Activated CD4-positive, alpha-beta T cell treated with anti-CD3 and anti-CD28 coated beads, Interleukin-2, Interleukin-6, amounts not matched to agents 100 ng/mL and 50 ng/mL, durations not matched to agents 16 hours and 8 hours (primary cell): ENCODE data around the gene VDAC1.
"Not testable (repeated sequence)": the region's sequence is repeated elsewhere in the genome, so short reads cannot be mapped to it uniquely, and the experiment has no call there.

Experiments
- DNase-seq: peaks from one replicate; pipeline ENCODE4 v3.0.0-alpha.2; 2020

The VDAC1 gene

GRCh38 chr5:133938039-133938821, 66.5 kb downstream of the VDAC1 start:
- no peak for DNase-seq

- not testable (repeated sequence) for DNase-seq
Observed at GRCh38 chr5:133937628-133938027, 67.1 kb downstream of the VDAC1 start.

- DNase-seq = no peak
Observed at GRCh38 chr5:133936651-133937015, 68.1 kb downstream of the VDAC1 start.

- not testable (repeated sequence) for DNase-seq
Observed at GRCh38 chr5:133935991-133936650, 68.7 kb downstream of the VDAC1 start.

- DNase-seq = no peak
Observed at GRCh38 chr5:133935667-133935940, 69.2 kb downstream of the VDAC1 start.

GRCh38 chr5:133934822-133935666, 69.7 kb downstream of the VDAC1 start:
- no peak for DNase-seq

GRCh38 chr5:133934311-133934710, 70.5 kb downstream of the VDAC1 start:
- DNase-seq = no peak

GRCh38 chr5:133933670-133934295, 71.0 kb downstream of the VDAC1 start:
- no peak for DNase-seq

- DNase-seq = no peak
Observed at GRCh38 chr5:133933169-133933509, 71.6 kb downstream of the VDAC1 start.

GRCh38 chr5:133932441-133933168, 72.2 kb downstream of the VDAC1 start:
- no peak for DNase-seq

GRCh38 chr5:133931546-133931945, 73.2 kb downstream of the VDAC1 start:
- DNase-seq = no peak

GRCh38 chr5:133930813-133931090, 74.0 kb downstream of the VDAC1 start:
- DNase-seq = no peak

- peak; percentile 68 for DNase-seq
Observed at GRCh38 chr5:133930061-133930812, 74.5 kb downstream of the VDAC1 start.

GRCh38 chr5:133928587-133929393, 76.0 kb downstream of the VDAC1 start:
- no peak for DNase-seq

GRCh38 chr5:133927300-133928180, 77.2 kb downstream of the VDAC1 start:
- no peak for DNase-seq

- no peak for DNase-seq
Observed at GRCh38 chr5:133926489-133927299, 78.1 kb downstream of the VDAC1 start.

- no peak for DNase-seq
Observed at GRCh38 chr5:133925866-133926488, 78.8 kb downstream of the VDAC1 start.

GRCh38 chr5:133925269-133925668, 79.5 kb downstream of the VDAC1 start:
- DNase-seq = no peak
